OCI-LY7 (cell line): ENCODE results near the gene DENND2D.

ENCODE experiments used
- CTCF ChIP-seq: fragments of 200-600 bp; sonication (generic); conservative IDR thresholded peaks from 2 replicates; pipeline ENCODE4 v1.5.1; 2014; ENCODE audit warnings: mild to moderate bottlenecking, antibody characterized with exemption, low read length, moderate library complexity, mixed read lengths
- EZH2phosphoT487 ChIP-seq: fragments of 200-600 bp; sonication (generic); IDR thresholded peaks from 2 replicates; pipeline ENCODE4 v1.6.1; 2018; ENCODE audit warnings: low read depth, borderline replicate concordance, mild to moderate bottlenecking, mixed run types, antibody characterized with exemption, low read length, moderate library complexity, mixed read lengths

GRCh38 chr1:111184663-111185062, 15.8 kb downstream of the DENND2D start:
- no peak for TF ChIP-seq CTCF
- no peak for TF ChIP-seq EZH2phosphoT487
